Fibroblast of the aortic adventitia (primary cell): ENCODE data around the gene APIP. TPM values are rescaled to one million over a fixed set of nuclear protein-coding genes. Genes with fewer than 3 reads are reported as not detected.

ENCODE experiments used
- DNase-seq: peaks from one replicate; pipeline ENCODE4 v3.0.0-alpha.2; 2010; ENCODE audit warnings: low read depth
- H3K4me3 ChIP-seq: 2 replicates; pipeline ENCODE4 v1.5.1; 2011; ENCODE audit warnings: low read depth, mild to moderate bottlenecking, control low read depth, low read length, moderate library complexity
- CTCF ChIP-seq: IDR thresholded peaks from 2 replicates; pipeline ENCODE4 v1.5.1; 2011; ENCODE audit warnings: mild to moderate bottlenecking, low read length, control low read depth, inconsistent platforms; ENCODE audit not compliant: insufficient read depth
- total RNA-seq: library from RNA; depleted of rRNA; stranded (reverse); fragments of >200 nt; gene quantifications from 2 replicates; pipeline ENCODE4 v1.2.3, GENCODE V29; 2012; ENCODE audit warnings: low replicate concordance

Gene APIP
- total RNA-seq, 1 donor = 32.4 TPM

DNA sequence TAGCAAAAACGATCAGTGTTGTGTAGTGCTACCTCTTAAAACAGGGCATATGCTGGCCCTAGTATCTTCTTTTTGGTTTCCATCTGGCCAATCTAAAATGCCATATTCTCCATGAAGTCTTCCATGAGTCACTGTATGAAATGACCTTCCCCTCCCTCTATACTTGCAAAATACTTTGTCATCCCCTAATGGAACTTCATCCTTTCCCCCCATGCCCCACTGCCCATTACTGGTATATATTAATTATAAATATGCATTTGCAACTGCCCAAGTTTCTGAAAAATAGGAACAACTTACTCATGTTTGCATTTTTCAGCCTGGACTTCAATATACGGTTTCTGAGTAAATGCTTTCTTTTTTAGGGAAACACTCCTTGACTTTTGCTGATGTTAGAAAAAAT is 4.5 kb downstream of the APIP start:
- H3K4me3 ChIP-seq = no peak overlapping the region
- TF ChIP-seq CTCF = no peak
- DNase-seq = no peak

- no peak for TF ChIP-seq CTCF
- no peak overlapping the region for H3K4me3 ChIP-seq
- DNase-seq = no peak
These were observed 5.4 kb downstream of the APIP start for GRCh38 chr11:34910817-34911216.

DNA sequence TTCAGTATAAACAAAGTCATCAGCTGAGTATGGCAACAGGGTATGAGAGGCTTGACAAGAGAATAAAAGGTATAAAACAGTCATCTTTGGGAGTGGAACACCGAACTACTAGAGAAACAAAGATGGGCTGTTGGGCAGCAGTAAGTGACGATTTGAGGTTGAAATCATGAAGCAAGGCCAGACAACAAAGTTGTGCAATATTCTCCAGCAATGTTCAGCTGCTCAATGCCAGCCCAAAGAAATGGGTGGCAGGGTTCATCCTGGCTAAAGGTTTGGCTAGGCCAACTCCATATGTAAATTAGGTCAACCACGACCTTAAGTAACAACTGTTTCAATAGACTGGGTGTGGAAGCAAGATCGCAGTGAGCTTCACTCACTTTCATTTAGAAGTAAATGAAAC is 6.2 kb downstream of the APIP start:
- DNase-seq = no peak
- no peak for TF ChIP-seq CTCF
- H3K4me3 ChIP-seq = no peak overlapping the region

GRCh38 chr11:34909415-34909814 is 6.8 kb downstream of the APIP start:
- no peak for DNase-seq
- no peak for TF ChIP-seq CTCF
- H3K4me3 ChIP-seq = no peak overlapping the region

- no peak for TF ChIP-seq CTCF
- H3K4me3 ChIP-seq = no peak overlapping the region
- no peak for DNase-seq
These were observed 8.1 kb downstream of the APIP start for GRCh38 chr11:34907934-34908593.

- TF ChIP-seq CTCF = no peak
- H3K4me3 ChIP-seq = no peak overlapping the region
- DNase-seq = no peak
These were observed 10.5 kb downstream of the APIP start for GRCh38 chr11:34905666-34906065.

DNA sequence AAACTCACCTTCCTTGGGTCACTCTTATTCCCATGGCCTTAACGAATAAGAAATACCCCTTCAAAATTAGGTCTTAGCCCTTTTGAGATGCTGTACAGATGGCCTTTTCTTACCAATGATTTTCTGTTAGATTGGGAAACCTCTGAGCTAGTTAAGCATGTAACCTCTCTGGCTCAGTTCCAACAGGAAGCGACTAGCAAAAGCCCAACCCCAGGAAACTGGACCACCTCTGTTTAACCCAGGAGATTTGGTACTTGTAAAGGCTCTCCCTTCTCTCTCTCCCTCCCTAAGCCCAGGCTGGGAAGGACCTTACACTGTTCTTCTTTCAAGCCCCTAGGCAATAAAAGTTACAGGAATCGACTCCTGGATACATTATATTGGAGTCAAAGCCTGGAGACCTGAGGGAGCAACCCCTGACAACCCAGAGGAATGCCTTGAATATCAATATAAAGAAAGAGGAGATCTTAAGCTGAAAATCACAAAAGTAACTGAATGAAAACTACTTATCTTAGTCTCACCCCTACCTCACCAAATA is 11.7 kb downstream of the APIP start:
- no peak for DNase-seq
- H3K4me3 ChIP-seq = no peak overlapping the region
- TF ChIP-seq CTCF = no peak
